ENCODE data around the gene BLOC1S1.

Gene BLOC1S1

DNA sequence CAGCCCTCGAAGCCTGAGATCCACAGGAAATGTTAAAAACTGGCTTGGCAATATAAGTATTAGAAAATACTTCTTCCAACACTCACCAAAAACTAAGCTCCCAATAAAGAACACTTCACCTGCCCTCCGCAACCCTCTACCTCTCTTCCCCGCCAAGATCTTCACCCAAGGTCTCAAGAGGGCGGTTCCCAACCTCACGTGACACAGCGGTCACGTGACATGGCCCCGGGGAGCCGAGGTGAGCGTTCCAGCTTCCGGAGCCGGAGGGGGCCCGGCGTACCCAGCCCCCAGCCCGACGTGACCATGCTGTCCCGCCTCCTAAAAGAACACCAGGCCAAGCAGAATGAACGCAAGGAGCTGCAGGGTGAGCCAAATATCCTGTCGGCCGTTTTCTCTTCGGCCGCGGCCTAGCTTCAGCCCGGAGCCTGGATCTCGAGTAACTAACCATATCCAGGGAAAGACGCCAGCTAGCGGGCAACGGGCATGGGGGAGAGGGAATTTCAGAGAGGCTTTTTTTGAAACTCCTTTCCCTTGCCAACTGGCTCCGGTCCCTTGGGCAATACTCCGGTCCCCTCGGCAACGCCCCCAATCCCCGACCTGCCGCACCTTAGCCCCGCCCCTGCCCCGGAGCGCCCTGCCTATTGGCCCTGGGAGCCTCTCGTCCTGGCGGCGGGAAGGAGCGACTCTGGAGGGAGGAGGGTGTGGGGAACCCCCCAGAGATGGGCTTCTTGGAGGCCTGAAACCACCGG is at the start of gene BLOC1S1:
TSS of gene BLOC1S1 (plus strand) at position 214 of the 749 bp plus-strand sequence. CDS start at position 220, 6 bp downstream.
- no peak for FAIRE-seq

DNA sequence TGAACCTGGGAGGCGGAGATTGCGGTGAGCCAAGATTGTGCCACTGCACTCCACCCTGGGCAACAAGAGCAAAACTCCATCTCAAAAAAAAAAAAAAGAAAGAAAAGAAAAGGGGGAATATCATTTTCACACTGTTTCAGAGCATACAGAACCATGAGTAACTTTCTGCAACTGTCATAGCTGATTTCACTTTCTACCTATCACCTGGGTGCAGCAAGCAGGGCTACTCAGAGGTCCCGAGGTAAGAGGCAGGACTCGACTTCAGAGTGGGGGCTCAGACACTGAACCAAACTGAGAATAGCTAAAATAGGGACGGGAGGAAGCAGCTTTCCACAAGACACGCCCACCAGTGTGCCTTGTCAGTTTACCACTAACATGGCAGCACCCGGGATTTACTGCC is 49.3 kb upstream of the BLOC1S1 start:
- no peak for FAIRE-seq

DNA sequence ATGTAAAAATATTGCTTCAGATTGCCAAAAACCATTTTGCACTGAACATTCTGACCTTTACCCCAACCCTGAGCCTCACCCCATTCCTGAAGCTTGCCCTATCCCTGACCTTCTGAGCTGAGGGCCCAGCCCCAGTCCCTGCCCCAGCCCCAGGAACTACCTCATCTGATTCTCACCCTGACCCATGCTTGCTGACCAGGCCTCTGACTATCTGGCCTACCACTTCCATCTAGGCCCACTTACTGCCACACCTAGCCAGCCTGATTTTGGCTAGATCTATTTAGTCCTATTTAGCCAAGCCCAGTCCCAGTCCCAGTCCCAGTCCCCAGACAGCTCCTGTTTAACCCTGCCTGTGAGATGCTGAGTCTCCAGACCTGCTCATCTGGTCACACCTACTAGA is 45.6 kb upstream of the BLOC1S1 start:
- FAIRE-seq = no peak

DNA sequence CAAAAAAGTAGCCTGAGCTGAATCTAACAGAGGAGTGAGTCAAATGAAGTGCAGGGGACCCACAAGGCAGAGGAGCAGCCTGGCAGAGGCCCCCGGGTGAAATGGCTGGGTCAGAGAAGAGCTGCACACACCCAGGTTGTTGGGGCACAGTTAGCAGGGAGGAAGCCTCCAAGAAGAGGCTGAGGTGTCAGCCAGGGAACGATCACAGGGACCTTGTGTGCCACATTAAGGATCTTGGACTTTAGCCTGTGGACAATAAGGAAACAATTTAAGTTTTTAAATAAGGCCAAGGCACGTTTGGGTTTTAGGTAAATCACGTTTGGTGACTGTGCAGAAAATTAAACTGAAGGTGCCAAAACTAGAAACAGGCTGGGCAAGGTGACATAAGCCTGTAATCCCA is 44.1 kb upstream of the BLOC1S1 start:
- FAIRE-seq = no peak

DNA sequence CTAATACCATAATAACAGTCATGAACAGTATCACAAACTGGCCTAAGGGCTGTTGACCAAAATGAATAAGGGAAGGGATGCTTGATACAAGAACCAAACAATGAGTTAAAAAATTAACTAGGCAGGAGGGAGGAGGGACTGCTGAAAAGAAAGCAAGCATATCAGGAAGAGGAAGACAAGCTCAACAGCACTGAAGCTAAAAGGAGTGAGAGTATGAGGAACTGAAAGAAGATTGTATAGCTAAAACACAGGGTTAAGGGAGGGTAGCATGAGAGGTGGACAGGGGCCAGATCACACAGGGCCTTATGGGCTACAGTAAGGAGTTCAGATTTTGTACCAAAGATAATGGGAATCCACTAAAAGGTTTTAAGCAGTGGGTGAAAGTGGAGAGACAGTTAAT is 42.2 kb upstream of the BLOC1S1 start:
- no peak for FAIRE-seq

DNA sequence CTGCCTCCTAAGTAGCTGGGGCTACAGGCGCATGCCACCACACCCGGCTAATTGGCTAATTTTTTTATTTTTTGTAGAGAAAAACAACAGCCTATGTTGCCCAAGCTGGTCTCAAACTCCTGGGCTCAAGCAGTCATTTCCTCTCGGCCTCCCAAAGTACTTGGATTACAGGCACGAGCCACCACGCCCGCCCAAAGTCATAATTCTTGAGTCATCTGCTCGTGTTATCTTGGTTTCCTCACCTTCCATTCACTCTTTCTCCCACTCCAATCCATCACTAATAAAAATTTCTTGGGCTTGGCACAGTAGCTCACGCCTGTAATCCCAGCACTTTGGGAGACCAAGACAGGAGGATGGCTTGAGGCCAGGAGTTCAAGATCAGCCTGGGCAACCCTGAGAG is 40.2 kb upstream of the BLOC1S1 start:
- FAIRE-seq = no peak

DNA sequence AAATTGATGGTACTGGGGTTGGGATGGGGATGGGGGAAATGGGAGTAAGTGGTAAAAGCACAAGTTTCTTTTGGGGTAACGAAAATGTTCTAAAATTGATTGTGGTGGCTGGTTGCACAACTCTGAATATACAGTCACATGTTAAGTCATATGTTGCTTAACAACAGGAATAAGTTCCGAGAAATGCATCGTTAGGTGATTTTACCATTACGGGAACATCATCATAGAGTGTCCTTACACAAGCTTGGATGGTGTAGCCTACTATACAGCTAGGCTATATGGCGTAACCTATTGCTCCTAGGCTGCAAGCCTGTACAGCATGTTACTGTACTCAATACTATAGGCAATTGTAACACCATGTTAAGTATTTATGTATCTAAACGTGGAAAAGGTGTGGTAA is 39.1 kb upstream of the BLOC1S1 start:
- no peak for FAIRE-seq

DNA sequence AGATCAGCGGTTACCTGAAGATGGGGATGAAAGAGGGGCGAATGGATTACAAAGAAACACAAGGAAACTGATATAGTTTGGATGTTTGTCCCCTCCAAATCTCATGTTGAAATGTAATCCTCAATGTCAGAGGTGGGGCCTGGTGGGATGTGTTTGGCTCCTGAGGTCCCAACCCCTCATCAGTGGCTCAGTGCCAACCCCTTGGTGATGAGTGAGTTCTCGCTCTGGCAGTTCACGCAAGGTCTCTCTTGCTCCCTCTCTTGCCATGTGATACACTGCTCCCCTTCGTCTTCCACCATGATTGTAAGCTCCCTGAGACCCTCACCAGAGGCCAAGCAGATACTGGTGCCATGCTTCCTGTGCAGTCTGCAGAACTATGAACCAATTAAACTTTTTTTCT is 36.2 kb upstream of the BLOC1S1 start:
- no peak for FAIRE-seq

DNA sequence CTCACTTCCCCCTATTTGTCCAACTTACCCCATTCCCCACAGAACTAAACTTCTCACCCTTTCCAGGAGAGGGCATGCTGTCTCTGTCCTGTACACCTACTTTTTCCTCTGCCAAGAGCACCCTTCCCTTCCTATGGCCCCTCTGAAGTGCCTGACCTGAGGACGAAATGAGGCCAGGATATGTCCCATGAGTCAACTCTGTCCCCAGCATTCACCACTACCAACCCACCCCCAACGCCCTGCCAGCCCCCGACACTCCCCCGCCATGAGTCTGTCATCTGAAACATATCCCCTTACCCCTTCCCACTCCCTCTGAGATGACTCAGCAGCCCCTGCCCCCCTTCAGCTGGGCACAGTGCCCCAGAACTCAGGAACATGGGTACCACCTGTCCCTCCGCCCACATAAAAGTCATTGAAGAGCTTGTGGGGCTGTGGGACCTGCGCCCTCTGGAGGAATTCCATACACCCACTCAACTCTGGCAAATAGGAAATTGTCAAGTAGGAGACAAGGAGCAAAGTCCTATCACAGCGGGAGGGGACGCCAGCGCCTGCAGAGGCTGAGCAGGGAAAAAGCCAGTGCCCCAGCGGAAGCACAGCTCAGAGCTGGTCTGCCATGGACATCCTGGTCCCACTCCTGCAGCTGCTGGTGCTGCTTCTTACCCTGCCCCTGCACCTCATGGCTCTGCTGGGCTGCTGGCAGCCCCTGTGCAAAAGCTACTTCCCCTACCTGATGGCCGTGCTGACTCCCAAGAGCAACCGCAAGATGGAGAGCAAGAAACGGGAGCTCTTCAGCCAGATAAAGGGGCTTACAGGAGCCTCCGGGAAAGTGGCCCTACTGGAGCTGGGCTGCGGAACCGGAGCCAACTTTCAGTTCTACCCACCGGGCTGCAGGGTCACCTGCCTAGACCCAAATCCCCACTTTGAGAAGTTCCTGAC is 34.4 kb upstream of the BLOC1S1 start:
- FAIRE-seq = no peak

DNA sequence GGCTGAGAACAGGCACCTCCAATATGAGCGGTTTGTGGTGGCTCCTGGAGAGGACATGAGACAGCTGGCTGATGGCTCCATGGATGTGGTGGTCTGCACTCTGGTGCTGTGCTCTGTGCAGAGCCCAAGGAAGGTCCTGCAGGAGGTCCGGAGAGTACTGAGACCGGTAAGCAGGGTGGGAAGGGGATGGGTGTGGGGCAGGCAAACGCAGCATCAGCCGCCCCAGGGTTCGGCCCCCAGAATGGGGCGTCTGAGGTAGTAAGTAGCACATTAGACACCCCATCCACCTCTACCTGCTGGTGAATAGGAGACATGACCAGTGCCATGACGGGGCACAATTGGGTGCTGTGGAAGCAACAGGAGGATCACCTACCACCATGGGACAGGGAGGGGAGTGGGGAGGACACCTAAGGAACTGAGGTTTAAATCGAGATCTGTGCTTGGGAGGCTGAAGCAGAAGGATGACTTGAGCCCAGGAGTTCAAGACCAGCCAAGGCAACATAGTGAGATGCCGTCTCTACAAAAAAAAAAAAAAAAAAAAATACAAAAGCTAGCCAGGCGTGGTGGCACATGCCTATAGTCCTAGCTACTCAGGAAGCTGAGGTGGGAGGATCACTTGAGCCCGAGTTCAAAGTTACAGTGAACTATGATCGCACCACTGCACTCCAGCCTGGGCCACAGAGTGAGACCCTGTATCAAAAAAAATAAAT is 33.6 kb upstream of the BLOC1S1 start:
- no peak for FAIRE-seq

DNA sequence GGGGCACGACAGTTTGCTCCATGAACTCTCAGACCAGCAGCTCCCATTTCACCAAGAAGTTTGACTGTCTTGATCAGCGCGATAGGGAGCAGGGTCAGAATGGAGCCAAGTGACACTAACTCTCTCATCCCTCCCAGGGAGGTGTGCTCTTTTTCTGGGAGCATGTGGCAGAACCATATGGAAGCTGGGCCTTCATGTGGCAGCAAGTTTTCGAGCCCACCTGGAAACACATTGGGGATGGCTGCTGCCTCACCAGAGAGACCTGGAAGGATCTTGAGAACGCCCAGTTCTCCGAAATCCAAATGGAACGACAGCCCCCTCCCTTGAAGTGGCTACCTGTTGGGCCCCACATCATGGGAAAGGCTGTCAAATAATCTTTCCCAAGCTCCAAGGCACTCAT is 32.2 kb upstream of the BLOC1S1 start:
- FAIRE-seq = no peak

DNA sequence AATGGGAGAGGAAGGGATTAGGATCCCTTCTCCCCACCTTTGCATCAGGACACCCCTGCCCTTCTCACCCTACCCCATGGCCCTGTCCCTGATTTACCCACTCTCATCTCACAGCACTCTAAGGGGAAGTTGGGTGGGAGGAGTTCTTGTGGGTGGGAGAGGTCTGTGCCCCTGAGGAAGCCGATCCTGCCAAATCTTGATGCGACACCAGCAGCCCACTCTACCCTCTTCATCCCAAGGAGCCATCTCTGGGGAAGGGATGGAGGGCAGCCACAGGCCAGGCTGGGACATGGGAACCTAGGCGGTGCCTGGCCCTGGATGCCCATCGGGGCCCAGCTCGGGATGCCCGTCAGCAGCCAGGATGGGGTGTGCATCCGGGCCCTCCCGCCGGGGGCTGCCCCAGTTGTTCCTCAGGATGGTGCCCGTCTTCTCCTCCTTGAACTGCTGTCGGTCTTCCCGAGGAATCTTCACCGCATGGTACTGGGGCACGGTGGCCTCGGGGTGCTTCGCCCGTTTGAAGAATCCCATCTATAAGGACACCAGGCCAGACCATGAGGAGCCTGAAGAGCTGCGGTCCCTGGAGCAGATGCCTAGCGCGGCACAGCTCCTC is 31.0 kb upstream of the BLOC1S1 start:
- no peak for FAIRE-seq

DNA sequence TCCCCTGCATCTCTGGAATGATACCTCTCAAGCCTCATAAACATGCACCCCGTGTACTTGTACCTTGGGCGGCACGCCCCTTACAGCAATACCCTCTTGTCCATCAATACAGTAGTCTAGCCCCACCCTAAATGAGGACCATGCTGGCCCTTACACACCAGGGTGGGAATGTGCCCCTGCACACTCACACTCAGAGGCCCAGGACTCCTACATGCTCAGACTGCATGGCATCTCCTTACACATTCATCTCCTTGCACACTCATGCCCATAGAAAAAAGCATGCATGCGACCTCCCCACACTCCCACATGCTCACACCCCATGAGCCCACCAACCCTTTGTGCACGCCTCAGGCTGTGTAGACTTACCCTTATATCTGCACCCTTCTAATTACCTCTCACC is 30.2 kb upstream of the BLOC1S1 start:
- no peak for FAIRE-seq

DNA sequence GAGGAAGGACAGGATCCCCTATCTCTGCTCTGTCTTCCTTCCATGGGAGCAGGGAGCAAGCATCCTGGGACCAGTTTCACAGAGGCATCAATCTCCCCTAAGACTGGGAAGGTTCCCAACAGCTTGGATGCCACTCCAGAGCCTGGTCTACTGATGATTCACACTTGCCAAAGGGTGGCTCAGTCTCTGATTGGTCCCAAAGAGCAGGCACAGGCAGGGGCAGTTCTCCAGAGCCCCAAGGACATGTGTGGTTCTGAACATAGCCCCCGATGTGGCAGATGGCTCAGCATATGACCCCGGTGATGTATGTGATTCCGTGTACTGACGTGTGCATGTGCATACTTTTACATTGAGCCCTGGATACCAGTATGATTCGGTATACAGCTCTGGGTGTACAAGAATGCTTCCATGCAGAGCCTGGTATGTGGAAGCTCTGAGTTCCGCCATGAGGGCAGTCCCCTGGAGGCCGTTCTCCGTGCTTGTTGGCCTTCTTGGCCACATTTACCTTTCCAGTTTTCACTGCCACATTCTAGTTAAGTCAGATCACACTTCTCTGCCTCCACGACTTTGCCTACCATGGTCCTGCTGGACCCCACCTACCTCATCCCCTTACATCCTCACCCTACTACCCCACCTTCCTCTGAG is 29.4 kb upstream of the BLOC1S1 start:
- FAIRE-seq = no peak

DNA sequence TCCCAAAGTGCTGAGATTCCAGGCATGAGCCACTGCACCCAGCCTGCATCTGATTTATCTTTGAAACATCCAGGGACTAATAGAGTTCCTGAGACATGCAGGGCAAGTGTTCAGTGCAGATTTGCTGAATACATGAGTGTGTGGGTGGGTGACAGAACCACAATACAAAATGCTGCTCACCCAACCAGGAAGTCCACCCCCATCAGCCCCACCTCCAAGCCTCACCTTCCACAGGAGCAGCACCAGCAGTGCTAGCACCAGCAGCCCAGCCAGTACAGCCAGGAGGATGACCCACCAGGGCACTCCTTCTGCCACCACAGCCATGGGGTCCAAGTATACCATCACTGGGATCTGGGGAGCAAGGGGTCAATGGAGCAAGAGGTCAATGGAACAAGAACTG is 28.1 kb upstream of the BLOC1S1 start:
- FAIRE-seq = no peak

DNA sequence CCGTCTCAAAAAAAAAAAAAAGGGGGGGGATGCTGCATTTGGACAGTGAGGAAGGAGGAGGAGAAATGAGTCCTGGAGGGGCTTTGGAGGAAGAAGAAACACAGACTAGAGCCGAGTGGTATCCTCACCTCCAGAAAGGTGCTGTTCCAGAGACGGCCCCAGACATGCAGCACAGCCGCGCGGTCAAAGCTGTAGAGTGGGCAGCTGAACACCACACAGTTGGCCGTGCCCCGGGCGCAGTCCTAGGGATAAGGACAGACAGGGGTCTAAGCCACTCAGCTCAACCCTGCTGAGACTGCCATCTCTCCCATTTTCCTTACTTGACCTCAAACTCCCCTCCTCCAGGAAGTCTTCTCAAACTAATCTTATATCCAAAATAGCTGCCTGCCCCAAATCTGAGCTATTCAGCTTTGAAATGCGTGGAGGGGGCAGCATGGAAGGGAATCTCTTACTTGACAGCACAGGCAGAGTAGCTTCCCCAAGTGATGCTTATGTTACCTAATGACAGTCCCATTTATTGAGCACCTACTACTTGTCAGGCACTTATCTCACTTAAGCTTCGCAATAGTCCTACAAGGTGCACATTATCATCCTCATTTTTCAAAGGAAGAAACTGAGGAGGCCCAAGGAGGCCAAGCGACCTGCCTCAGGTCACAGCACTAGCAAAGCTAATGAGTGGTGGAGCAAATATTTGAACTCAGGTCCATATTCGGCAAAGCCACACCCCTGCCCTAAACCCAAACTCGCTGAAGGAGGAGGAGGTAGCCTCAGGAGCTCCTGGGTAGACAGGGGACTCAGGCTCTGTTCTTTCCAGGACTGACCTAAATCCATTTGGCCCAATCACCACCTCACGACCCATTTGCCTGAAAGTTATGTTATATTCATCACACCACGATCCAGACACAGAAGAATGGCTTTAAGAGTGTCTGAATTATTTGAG is 26.9 kb upstream of the BLOC1S1 start:
- FAIRE-seq = no peak

DNA sequence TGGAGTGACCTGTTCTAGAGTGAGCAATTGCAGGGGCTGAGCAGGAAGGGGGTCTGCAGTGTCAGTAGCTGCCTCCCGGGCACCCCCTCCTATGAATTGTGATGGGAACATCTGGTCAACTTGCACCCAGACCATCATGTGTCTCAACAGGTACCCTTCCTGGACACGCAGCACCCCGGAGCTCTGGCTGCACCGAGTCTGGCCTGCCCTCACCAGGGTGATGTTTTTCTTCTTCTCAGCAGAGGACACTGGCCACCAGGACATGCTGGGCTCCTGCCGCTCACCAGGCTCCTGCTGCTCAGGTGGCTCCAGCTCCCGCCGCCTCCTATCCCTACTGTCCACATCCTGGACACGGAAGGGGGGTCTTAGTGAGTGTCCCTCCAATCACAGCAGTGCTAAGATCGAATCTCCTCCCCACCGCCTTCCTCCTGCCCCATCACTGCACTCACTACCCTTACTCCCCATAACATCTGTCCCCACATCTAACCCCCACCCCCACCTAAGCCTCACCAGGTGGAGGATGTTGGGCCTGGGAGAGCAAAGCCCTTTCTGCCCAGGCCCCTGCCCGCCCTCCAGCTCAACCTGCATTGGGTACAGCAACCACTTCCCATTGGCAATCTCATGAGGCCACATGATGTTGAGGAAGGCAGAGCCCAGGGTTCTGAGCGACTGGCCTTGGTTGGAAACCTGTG is 23.1 kb upstream of the BLOC1S1 start:
- FAIRE-seq = no peak

DNA sequence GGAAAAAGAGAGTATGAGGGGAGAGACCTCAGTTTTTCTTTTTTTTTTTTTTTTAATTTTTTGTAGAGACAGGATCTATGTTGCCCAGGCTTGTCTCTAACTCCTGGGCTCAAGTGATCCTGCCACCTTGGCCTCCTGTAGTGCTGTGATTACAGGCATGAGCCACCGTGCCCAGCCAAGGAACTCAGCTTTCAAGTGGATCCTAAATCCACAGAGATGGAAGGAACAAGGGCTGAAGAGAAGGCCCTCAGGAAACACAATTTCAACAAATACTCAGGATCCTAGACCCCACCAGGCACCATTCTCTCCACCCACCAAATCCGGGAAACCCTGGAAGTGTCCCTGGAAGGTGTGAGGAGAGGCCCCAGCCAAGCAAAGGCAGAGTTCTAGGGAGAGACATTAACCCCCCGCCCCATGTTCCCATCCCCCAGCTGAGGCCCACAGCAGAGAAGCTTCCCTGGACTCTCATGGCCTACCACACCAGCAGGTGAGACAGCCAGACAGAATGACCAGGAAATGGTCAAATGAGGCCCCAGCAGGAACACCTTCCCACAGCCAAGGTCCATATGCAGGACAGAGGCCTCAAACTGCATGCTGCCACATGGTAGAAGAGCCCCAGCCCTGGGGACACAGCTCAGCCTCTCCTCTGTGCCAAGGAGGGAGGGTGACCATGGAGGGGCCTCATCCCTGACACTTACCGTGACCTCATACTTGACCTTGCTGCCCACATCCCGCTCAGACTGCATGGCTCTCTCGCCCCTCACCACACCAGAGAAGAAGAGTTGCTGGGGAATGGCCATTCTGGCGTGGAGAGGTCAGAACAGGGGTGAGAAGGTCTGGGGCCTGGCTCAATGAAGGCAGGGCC is 22.3 kb upstream of the BLOC1S1 start:
- FAIRE-seq = no peak

DNA sequence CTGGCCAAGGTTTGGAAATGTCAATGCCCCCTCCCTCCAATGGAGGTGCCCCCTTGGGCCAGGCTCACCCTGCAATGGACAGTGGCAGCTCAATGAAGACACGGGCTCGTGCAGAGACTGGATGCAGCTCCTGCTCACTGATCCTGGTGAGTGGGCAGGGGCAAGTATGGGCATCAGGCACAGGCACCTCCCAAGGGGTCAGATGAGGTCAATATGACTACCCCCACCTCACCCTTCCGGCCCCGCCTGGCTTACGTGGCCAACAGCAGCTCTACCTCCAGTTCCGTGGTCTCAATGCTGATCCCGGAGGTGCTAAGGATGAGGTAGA is 21.7 kb upstream of the BLOC1S1 start:
- FAIRE-seq = no peak

DNA sequence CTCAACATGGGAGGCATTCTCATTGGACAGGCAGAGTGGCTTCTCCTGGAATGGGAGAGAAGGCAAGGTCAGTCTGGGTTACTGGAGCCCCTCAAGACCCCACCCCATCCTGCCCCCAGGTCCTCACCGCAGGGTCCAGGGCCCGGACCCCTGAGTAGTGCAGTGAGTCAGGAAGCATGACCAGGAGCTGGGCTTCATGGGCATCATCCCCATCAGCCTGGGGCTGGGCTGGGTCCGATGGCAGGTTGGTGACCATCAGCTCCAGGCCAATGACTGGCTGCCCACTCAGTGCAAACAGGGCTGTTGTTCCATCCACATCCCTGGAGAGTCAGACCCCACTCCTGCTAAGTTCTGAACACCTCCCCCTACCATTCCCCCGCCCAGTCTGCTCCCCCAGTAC is 21.2 kb upstream of the BLOC1S1 start:
- no peak for FAIRE-seq

Data from A204.1 (cell line).